Caco-2 (cell line): ENCODE results near the gene FAM193A. TPM values are rescaled to one million over a fixed set of nuclear protein-coding genes. Genes with fewer than 3 reads are reported as not detected.

Experiments used
- BruUV-seq: library from RNA; stranded (reverse); fragments of 400-500 nt; replicated peaks from 2 replicates; lab custom pipeline; 2021; lab: Mats Ljungman, UMichigan
- CTCF ChIA-PET: fragments of 300-600 bp; sonication (Branson Sonifier 250); formaldehyde crosslinking; loops from one replicate; lab custom pipeline; 2022; ENCODE audit warnings: antibody characterized with exemption; lab: Charles Lee
- POLR2A ChIA-PET: fragments of 300-600 bp; sonication (Branson Sonifier 250); formaldehyde crosslinking; loops from one replicate; lab custom pipeline; 2022; ENCODE audit warnings: antibody characterized with exemption; lab: Charles Lee
- DNase-seq, 2 experiments: peaks; one replicate each; pipeline versions ENCODE4 v3.0.0 to v3.0.0-alpha.2; 2020 to 2022
- H3K27me3 ChIP-seq: replicated peaks from 2 replicates; pipeline ENCODE4 v1.6.0; 2011; ENCODE audit warnings: low read length; ENCODE audit not compliant: control insufficient read depth, insufficient read depth
- H3K36me3 ChIP-seq: 2 replicates; pipeline ENCODE4 v1.5.1; 2011; ENCODE audit warnings: low read length; ENCODE audit not compliant: control insufficient read depth, insufficient read depth
- H3K4me1 ChIP-seq: fragments of 250-450 bp; sonication (Bioruptor Pico); 2 replicates; pipeline ENCODE4 v1.5.1; 2020; ENCODE audit warnings: mild to moderate bottlenecking
- H3K4me3 ChIP-seq: 2 replicates; pipeline ENCODE4 v1.5.1; 2011; ENCODE audit warnings: low read depth, mild to moderate bottlenecking, control low read depth, low read length
- H3K9me3 ChIP-seq: fragments of 250-450 bp; sonication (Bioruptor Pico); 2 replicates; pipeline ENCODE4 v1.5.1; 2020; ENCODE audit warnings: mild to moderate bottlenecking, moderate library complexity
- H3K27ac Mint-ChIP-seq: one replicate; pipeline ENCODE4 v1.8.0; 2022; ENCODE audit warnings: mixed read lengths; ENCODE audit not compliant: unreplicated experiment
- H3K27me3 Mint-ChIP-seq: one replicate; pipeline ENCODE4 v1.8.0; 2022; ENCODE audit warnings: mixed read lengths; ENCODE audit not compliant: insufficient read depth, unreplicated experiment
- H3K36me3 Mint-ChIP-seq: one replicate; pipeline ENCODE4 v1.8.0; 2022; ENCODE audit warnings: mild to moderate bottlenecking, mixed read lengths; ENCODE audit not compliant: insufficient read depth, unreplicated experiment
- H3K4me1 Mint-ChIP-seq: one replicate; pipeline ENCODE4 v1.8.0; 2022; ENCODE audit warnings: low read depth, mixed read lengths; ENCODE audit not compliant: unreplicated experiment
- H3K4me3 Mint-ChIP-seq: one replicate; pipeline ENCODE4 v1.8.0; 2022; ENCODE audit warnings: mild to moderate bottlenecking, moderate library complexity, mixed read lengths; ENCODE audit not compliant: unreplicated experiment
- H3K9me3 Mint-ChIP-seq: one replicate; pipeline ENCODE4 v1.8.0; 2022; ENCODE audit warnings: mixed read lengths; ENCODE audit not compliant: unreplicated experiment
- intact Hi-C: fragments of 100-400 bp; cut with micrococcal nuclease; formaldehyde crosslinking; loops from one replicate; pipeline ENCODE4 v1.10.0; 2022; ENCODE audit not compliant: unreplicated experiment
- total RNA-seq: library from RNA; stranded (reverse); gene quantifications from 2 replicates; pipeline ENCODE4 v1.2.3, GENCODE V29; 2022
- TF ChIP-seq, protein P1 (sequence below), 2 experiments: fragments of 200-600 bp in 1 of 2; IDR thresholded peaks; 1 replicate in 1 of 2; 2 replicates in 1 of 2; pipeline versions ENCODE4 v1.5.1 to v1.8.0; 2011 to 2022; ENCODE audit warnings: antibody characterized with exemption in 1 of 2, control low read depth in 1 of 2, inconsistent platforms in 1 of 2, low read depth in 1 of 2, low read length in 1 of 2, mild to moderate bottlenecking in 1 of 2, moderate library complexity in 1 of 2; ENCODE audit not compliant: insufficient read depth in 1 of 2, severe bottlenecking in 1 of 2, unreplicated experiment in 1 of 2

The FAM193A gene
- total RNA-seq, 1 experiment from 2014 or later = 28.7 TPM

DNA sequence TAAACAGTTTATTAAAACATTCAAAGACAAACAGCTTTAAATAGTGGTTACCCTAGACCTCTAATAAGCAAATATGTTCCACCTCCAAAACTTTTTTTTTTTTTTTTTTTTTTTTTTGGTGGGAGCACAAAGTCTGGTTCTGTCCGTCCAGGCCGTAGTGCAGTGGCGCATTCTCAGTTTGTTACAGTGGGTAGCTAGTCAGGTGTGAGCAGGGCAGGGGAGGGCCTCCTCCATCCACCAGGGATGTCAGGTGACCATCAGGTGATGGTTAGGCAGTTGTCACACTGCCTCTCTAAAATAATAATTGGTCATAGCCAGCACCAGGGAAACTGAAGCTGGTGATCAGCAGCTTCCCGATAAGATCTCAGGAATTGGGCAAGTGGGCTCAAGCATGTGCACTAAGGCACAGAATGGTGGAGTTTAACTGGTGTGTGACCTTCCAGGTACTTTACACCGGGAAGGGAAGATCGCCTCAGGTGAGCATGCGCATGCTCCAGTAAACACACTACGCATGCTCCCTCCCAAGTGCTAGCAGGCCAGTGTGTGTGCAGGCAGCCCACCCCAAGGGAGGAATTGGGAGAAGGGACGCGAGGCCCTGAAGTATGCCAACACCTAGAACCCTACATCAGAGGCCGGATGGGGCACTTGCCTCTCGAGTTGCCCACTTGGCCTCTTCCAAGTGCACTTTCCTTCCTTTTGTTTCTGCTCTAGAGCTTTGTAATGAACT lies 192.5 kb downstream of the FAM193A start:
- H3K9me3 Mint-ChIP-seq = no peaks in the 10 kb centered on the region
- TF ChIP-seq, protein P1, sequence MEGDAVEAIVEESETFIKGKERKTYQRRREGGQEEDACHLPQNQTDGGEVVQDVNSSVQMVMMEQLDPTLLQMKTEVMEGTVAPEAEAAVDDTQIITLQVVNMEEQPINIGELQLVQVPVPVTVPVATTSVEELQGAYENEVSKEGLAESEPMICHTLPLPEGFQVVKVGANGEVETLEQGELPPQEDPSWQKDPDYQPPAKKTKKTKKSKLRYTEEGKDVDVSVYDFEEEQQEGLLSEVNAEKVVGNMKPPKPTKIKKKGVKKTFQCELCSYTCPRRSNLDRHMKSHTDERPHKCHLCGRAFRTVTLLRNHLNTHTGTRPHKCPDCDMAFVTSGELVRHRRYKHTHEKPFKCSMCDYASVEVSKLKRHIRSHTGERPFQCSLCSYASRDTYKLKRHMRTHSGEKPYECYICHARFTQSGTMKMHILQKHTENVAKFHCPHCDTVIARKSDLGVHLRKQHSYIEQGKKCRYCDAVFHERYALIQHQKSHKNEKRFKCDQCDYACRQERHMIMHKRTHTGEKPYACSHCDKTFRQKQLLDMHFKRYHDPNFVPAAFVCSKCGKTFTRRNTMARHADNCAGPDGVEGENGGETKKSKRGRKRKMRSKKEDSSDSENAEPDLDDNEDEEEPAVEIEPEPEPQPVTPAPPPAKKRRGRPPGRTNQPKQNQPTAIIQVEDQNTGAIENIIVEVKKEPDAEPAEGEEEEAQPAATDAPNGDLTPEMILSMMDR (IDR thresholded peaks at IDR 0.05; ENCODE audit: insufficient read depth in 1 of 2, low read depth in 1 of 2, low read length in 1 of 2, severe bottlenecking in 1 of 2, unreplicated experiment in 1 of 2) = no peak
- no peak for DNase-seq
- H3K36me3 ChIP-seq = no peaks in the 10 kb centered on the region
- no peaks in the 10 kb centered on the region for H3K4me1 ChIP-seq
- no peak overlapping the region for H3K4me3 ChIP-seq
- H3K27me3 Mint-ChIP-seq = no peaks in the 10 kb centered on the region
- intact Hi-C loops = no loop called here
- no peaks in the 10 kb centered on the region for H3K9me3 ChIP-seq
- BruUV-seq = no TSS peak
- no peak overlapping the region for H3K27ac Mint-ChIP-seq
- ChIA-PET CTCF (no interaction called here), POLR2A (no interaction called here)
- H3K4me1 Mint-ChIP-seq = no peaks in the 10 kb centered on the region
- H3K36me3 Mint-ChIP-seq = peaks cover 49% of the 10 kb centered on the region
- no peak overlapping the region for H3K4me3 Mint-ChIP-seq
- H3K27me3 ChIP-seq = no peaks in the 10 kb centered on the region

DNA sequence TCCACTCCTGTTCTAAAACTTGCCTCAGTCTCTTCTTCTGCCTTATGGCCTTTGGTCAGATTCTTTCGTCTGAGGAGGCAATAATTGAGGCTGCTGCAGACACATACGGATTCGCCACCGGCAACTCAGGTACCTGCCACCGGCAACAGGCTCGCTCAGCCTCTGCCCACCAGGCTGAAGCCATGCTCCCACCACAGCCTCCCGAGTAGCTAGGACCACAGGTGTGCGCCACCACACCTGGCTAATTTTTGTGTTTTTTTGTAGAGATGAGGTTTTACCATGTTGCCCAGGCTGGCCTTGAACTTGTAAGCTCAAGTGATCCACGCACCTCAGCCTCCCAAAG lies 193.1 kb downstream of the FAM193A start:
- ChIA-PET CTCF (no interaction called here), POLR2A (no interaction called here)
- H3K4me3 Mint-ChIP-seq = no peak overlapping the region
- no peaks in the 10 kb centered on the region for H3K4me1 Mint-ChIP-seq
- intact Hi-C loops = no loop called here
- TF ChIP-seq, protein P1 (IDR thresholded peaks at IDR 0.05; ENCODE audit: insufficient read depth in 1 of 2, low read depth in 1 of 2, low read length in 1 of 2, severe bottlenecking in 1 of 2, unreplicated experiment in 1 of 2) = no peak
- peaks cover 49% of the 10 kb centered on the region for H3K36me3 Mint-ChIP-seq
- H3K27me3 ChIP-seq = no peaks in the 10 kb centered on the region
- H3K4me1 ChIP-seq = no peaks in the 10 kb centered on the region
- no peaks in the 10 kb centered on the region for H3K9me3 Mint-ChIP-seq
- H3K4me3 ChIP-seq = no peak overlapping the region
- no peaks in the 10 kb centered on the region for H3K9me3 ChIP-seq
- H3K27me3 Mint-ChIP-seq = no peaks in the 10 kb centered on the region
- DNase-seq = no peak
- BruUV-seq = no TSS peak
- no peaks in the 10 kb centered on the region for H3K36me3 ChIP-seq
- no peak overlapping the region for H3K27ac Mint-ChIP-seq

DNA sequence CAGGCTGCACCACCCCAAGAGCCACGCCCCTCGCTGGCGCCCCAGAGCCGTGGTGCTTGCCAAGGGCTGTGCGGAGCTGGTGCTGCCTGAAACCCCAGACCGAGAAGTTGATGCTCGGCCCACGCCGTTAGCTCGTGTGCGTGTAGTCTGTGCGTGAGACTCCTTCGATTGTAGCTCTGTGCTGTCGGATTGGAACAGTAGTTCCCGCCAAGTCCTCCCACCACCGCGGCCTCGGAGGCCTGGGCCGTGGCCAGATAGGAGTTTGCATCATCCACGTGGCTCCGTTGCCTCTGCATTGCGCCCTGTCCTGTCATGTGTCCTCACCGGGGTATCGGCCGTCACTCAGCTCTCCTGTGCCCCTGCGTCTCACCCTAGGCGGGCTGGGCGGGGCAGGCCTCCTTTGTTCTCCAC lies 195.5 kb downstream of the FAM193A start:
- no peaks in the 10 kb centered on the region for H3K36me3 ChIP-seq
- H3K4me3 ChIP-seq = no peak overlapping the region
- intact Hi-C loops = no loop called here
- H3K9me3 Mint-ChIP-seq = no peaks in the 10 kb centered on the region
- peaks cover 41% of the 10 kb centered on the region for H3K36me3 Mint-ChIP-seq
- POLR2A ChIA-PET = no interaction called here
- CTCF ChIA-PET = no interaction called here
- H3K4me1 ChIP-seq = no peaks in the 10 kb centered on the region
- no peak for DNase-seq
- no peak overlapping the region for H3K4me3 Mint-ChIP-seq
- TF ChIP-seq, protein P1 (IDR thresholded peaks at IDR 0.05; ENCODE audit: insufficient read depth in 1 of 2, low read depth in 1 of 2, low read length in 1 of 2, severe bottlenecking in 1 of 2, unreplicated experiment in 1 of 2) = no peak
- H3K27me3 Mint-ChIP-seq = no peaks in the 10 kb centered on the region
- no peaks in the 10 kb centered on the region for H3K9me3 ChIP-seq
- H3K27me3 ChIP-seq = no peaks in the 10 kb centered on the region
- BruUV-seq = no TSS peak
- H3K27ac Mint-ChIP-seq = peak overlapping the region; percentile 84
- no peaks in the 10 kb centered on the region for H3K4me1 Mint-ChIP-seq
